ENCODE results near the gene MS4A6E. TPM values are rescaled to one million over a fixed set of nuclear protein-coding genes. Genes with fewer than 3 reads are reported as not detected.

Gene MS4A6E
- polyA plus RNA-seq, 1 of the 3 experiments (the other 2 are of a cell fraction) = not detected

- DNase-seq = no peak
- Histone ChIP-seq H3K9me2 (no peaks in the 10 kb centered on the region), H3K4me1 (ENCODE audit: control insufficient read depth in 1 of 2, insufficient read depth in 2 of 2, low read depth in 1 of 2, low read length in 1 of 2) (no peaks in the 10 kb centered on the region), H3F3A (replicated peaks; ENCODE audit: insufficient read depth) (no peaks in the 10 kb centered on the region), H3K79me2 (ENCODE audit: insufficient read depth) (no peaks in the 10 kb centered on the region; the same call in 1 of the 2 replicates), H3K9ac (no peak overlapping the region), H2AFZ (ENCODE audit: low read depth) (no peak overlapping the region), H3K4me3 (ENCODE audit: low read depth in 2 of 2, low read length in 1 of 2) (no peak overlapping the region), H3K9me3 (no peaks in the 10 kb centered on the region), H3K4me2 (no peak overlapping the region), H3K27ac (ENCODE audit: low read depth in 2 of 2, low read length in 1 of 2) (no peak overlapping the region), H3K27me3 (ENCODE audit: insufficient read depth) (no peaks in the 10 kb centered on the region), H4K20me1 (ENCODE audit: insufficient read depth) (no peaks in the 10 kb centered on the region), H3K36me3 (replicated peaks in 1 of 2; ENCODE audit: control insufficient read depth in 1 of 2, insufficient read depth in 2 of 2, low read length in 1 of 2) (no peaks in the 10 kb centered on the region)
- ChIA-PET CTCF (no interaction called here), POLR2A (no interaction called here)
- TF ChIP-seq EZH2phosphoT487 (IDR thresholded peaks at IDR 0.05; ENCODE audit: borderline replicate concordance, low read depth) = no peak
- no peak for TF ChIP-seq FOSL2 (IDR thresholded peaks at IDR 0.05; ENCODE audit: borderline replicate concordance, low read depth)
- TF ChIP-seq CHD2 (IDR thresholded peaks at IDR 0.05; ENCODE audit: low read length, partially characterized antibody) = no peak
- TF ChIP-seq TAF1 (IDR thresholded peaks at IDR 0.05; ENCODE audit: borderline replicate concordance, low read depth, low read length) = no peak
- TF ChIP-seq FOXJ3 (CRISPR knock-in tag; IDR thresholded peaks at IDR 0.05) = no peak
- TF ChIP-seq, protein P1, sequence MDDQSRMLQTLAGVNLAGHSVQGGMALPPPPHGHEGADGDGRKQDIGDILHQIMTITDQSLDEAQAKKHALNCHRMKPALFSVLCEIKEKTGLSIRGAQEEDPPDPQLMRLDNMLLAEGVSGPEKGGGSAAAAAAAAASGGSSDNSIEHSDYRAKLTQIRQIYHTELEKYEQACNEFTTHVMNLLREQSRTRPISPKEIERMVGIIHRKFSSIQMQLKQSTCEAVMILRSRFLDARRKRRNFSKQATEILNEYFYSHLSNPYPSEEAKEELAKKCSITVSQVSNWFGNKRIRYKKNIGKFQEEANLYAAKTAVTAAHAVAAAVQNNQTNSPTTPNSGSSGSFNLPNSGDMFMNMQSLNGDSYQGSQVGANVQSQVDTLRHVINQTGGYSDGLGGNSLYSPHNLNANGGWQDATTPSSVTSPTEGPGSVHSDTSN (IDR thresholded peaks at IDR 0.05) = no peak
- TF ChIP-seq, protein P2, sequence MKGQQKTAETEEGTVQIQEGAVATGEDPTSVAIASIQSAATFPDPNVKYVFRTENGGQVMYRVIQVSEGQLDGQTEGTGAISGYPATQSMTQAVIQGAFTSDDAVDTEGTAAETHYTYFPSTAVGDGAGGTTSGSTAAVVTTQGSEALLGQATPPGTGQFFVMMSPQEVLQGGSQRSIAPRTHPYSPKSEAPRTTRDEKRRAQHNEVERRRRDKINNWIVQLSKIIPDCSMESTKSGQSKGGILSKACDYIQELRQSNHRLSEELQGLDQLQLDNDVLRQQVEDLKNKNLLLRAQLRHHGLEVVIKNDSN (IDR thresholded peaks at IDR 0.05; ENCODE audit: borderline replicate concordance, low read depth) = no peak
- TF ChIP-seq, protein P3, sequence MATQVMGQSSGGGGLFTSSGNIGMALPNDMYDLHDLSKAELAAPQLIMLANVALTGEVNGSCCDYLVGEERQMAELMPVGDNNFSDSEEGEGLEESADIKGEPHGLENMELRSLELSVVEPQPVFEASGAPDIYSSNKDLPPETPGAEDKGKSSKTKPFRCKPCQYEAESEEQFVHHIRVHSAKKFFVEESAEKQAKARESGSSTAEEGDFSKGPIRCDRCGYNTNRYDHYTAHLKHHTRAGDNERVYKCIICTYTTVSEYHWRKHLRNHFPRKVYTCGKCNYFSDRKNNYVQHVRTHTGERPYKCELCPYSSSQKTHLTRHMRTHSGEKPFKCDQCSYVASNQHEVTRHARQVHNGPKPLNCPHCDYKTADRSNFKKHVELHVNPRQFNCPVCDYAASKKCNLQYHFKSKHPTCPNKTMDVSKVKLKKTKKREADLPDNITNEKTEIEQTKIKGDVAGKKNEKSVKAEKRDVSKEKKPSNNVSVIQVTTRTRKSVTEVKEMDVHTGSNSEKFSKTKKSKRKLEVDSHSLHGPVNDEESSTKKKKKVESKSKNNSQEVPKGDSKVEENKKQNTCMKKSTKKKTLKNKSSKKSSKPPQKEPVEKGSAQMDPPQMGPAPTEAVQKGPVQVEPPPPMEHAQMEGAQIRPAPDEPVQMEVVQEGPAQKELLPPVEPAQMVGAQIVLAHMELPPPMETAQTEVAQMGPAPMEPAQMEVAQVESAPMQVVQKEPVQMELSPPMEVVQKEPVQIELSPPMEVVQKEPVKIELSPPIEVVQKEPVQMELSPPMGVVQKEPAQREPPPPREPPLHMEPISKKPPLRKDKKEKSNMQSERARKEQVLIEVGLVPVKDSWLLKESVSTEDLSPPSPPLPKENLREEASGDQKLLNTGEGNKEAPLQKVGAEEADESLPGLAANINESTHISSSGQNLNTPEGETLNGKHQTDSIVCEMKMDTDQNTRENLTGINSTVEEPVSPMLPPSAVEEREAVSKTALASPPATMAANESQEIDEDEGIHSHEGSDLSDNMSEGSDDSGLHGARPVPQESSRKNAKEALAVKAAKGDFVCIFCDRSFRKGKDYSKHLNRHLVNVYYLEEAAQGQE (IDR thresholded peaks at IDR 0.05; ENCODE audit: low read depth, low read length) = no peak
- TF ChIP-seq ELF1 (IDR thresholded peaks at IDR 0.05) = no peak
- TF ChIP-seq RFX5 (IDR thresholded peaks at IDR 0.05; ENCODE audit: low read length) = no peak
- TF ChIP-seq, protein P4, sequence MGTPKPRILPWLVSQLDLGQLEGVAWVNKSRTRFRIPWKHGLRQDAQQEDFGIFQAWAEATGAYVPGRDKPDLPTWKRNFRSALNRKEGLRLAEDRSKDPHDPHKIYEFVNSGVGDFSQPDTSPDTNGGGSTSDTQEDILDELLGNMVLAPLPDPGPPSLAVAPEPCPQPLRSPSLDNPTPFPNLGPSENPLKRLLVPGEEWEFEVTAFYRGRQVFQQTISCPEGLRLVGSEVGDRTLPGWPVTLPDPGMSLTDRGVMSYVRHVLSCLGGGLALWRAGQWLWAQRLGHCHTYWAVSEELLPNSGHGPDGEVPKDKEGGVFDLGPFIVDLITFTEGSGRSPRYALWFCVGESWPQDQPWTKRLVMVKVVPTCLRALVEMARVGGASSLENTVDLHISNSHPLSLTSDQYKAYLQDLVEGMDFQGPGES (IDR thresholded peaks at IDR 0.05; ENCODE audit: low read depth, low read length) = no peak
- TF ChIP-seq SMC3 (IDR thresholded peaks at IDR 0.05; ENCODE audit: low read depth, low read length) = no peak
- TF ChIP-seq TEAD4 (IDR thresholded peaks at IDR 0.05; ENCODE audit: borderline replicate concordance, insufficient read depth) = no peak
- no peak for TF ChIP-seq EP300 (IDR thresholded peaks at IDR 0.05; ENCODE audit: borderline replicate concordance in 1 of 2, low read depth in 1 of 2, low read length in 1 of 2)
- TF ChIP-seq MEF2A (IDR thresholded peaks at IDR 0.05; ENCODE audit: borderline replicate concordance, low read depth) = no peak
These were observed 63.4 kb downstream of the MS4A6E start for GRCh38 chr11:60390419-60390818.

Other genes with a start within 250 kb of the MS4A6E start
- gene MS4A2, start 238.6 kb upstream of the MS4A6E start, polyA plus RNA-seq (2012; rRNA removed) = not detected in 2 replicates
- not detected in 2 replicates for gene MS4A6A, start 144.2 kb upstream of the MS4A6E start, polyA plus RNA-seq (2012; rRNA removed)
- gene MS4A4E, start 84.1 kb upstream of the MS4A6E start, polyA plus RNA-seq (2012; rRNA removed) = not detected in 2 replicates
- gene MS4A4A, start 46.6 kb upstream of the MS4A6E start, polyA plus RNA-seq (2012; rRNA removed) = not detected in 2 replicates
- gene MS4A7, start 51.3 kb downstream of the MS4A6E start, polyA plus RNA-seq (2012; rRNA removed) = not detected in 2 replicates
- gene MS4A14, start 69.2 kb downstream of the MS4A6E start, polyA plus RNA-seq (2012; rRNA removed) = not detected in 2 replicates
- not detected in 2 replicates for gene MS4A5, start 102.3 kb downstream of the MS4A6E start, polyA plus RNA-seq (2012; rRNA removed)
- not detected in 2 replicates for gene MS4A1, start 128.6 kb downstream of the MS4A6E start, polyA plus RNA-seq (2012; rRNA removed)
- gene MS4A12, start 165.5 kb downstream of the MS4A6E start, polyA plus RNA-seq (2012; rRNA removed) = not detected in 2 replicates
- not detected in 2 replicates for gene MS4A13, start 188.1 kb downstream of the MS4A6E start, polyA plus RNA-seq (2012; rRNA removed)